ENCODE measurements around the gene GTF3C4.
"Not testable (repeated sequence)": the region's sequence is repeated elsewhere in the genome, so short reads cannot be mapped to it uniquely, and the experiment has no call there.

GTF3C4 gene

GRCh38 chr9:132702254-132702653 lies 32.0 kb downstream of the GTF3C4 start:
- DNase-seq = no peak

GRCh38 chr9:132703336-132703735 lies 33.1 kb downstream of the GTF3C4 start:
- no peak for DNase-seq

- no peak for DNase-seq
Measured at GRCh38 chr9:132708239-132708638, 38.0 kb downstream of the GTF3C4 start.

GRCh38 chr9:132708769-132709430 lies 38.6 kb downstream of the GTF3C4 start:
- no peak for DNase-seq

- no peak for DNase-seq
Measured at GRCh38 chr9:132710333-132710732, 40.1 kb downstream of the GTF3C4 start.

GRCh38 chr9:132711152-132711551 lies 40.9 kb downstream of the GTF3C4 start:
- DNase-seq = not testable (repeated sequence)

- no peak for DNase-seq
Measured at GRCh38 chr9:132711846-132712245, 41.6 kb downstream of the GTF3C4 start.

- DNase-seq = no peak
Measured at GRCh38 chr9:132712753-132713152, 42.5 kb downstream of the GTF3C4 start.

GRCh38 chr9:132716007-132716406 lies 45.7 kb downstream of the GTF3C4 start:
- no peak for DNase-seq

GRCh38 chr9:132717326-132717945 lies 47.2 kb downstream of the GTF3C4 start:
- no peak for DNase-seq

GRCh38 chr9:132718381-132718928 lies 48.2 kb downstream of the GTF3C4 start:
- not testable (repeated sequence) for DNase-seq

- DNase-seq = no peak
Measured at GRCh38 chr9:132721661-132722060, 51.4 kb downstream of the GTF3C4 start.

- no peak for DNase-seq
Measured at GRCh38 chr9:132722564-132723065, 52.4 kb downstream of the GTF3C4 start.

GRCh38 chr9:132723809-132724208 lies 53.5 kb downstream of the GTF3C4 start:
- no peak for DNase-seq

GRCh38 chr9:132725306-132725705 lies 55.0 kb downstream of the GTF3C4 start:
- no peak for DNase-seq

- DNase-seq = no peak
Measured at GRCh38 chr9:132726576-132727130, 56.4 kb downstream of the GTF3C4 start.

- DNase-seq = no peak
Measured at GRCh38 chr9:132728071-132728470, 57.8 kb downstream of the GTF3C4 start.

- DNase-seq = no peak
Measured at GRCh38 chr9:132728497-132728896, 58.2 kb downstream of the GTF3C4 start.

- no peak for DNase-seq
Measured at GRCh38 chr9:132729235-132729890, 59.1 kb downstream of the GTF3C4 start.

- DNase-seq = no peak
Measured at GRCh38 chr9:132730054-132731033, 60.1 kb downstream of the GTF3C4 start.

- no peak for DNase-seq
Measured at GRCh38 chr9:132731230-132731629, 61.0 kb downstream of the GTF3C4 start.
